A673 (cell line): ENCODE data around the gene SDF4.

ENCODE experiments used
- CTCF ChIP-seq: fragments of 300-800, 200-600 bp; sonication (generic); conservative IDR thresholded peaks from 2 replicates; pipeline ENCODE4 v1.5.1; 2017; ENCODE audit warnings: low read depth, mild to moderate bottlenecking, antibody characterized with exemption, low read length, moderate library complexity, mixed read lengths
- EZH2 ChIP-seq: fragments of 200-600 bp; sonication (generic); IDR thresholded peaks from 2 replicates; pipeline ENCODE4 v1.6.1; 2017; ENCODE audit warnings: borderline replicate concordance, low read depth, mild to moderate bottlenecking, mixed read lengths, antibody characterized with exemption, low read length; ENCODE audit not compliant: poor library complexity, severe bottlenecking

- TF ChIP-seq CTCF (no peak), EZH2 (no peak)
Measured at GRCh38 chr1:1178794-1179331, 52.9 kb downstream of the SDF4 start.
